Tibial artery (tissue), 4 donors: ENCODE results near the gene GLB1L3.

Experiments
- DNase-seq, 2 donors: peaks; one replicate each; pipeline ENCODE4 v3.0.0-alpha.2; 2019
- H3K27ac ChIP-seq, 2 donors: fragments of 200-600 bp; sonication (generic) in 1 of 2; 1 replicate in 1 of 2; 2 replicates in 1 of 2; pipeline ENCODE4 v1.5.1; 2018 to 2019; ENCODE audit warnings: mild to moderate bottlenecking in 1 of 2
- H3K27me3 ChIP-seq, 2 donors: fragments of 200-600 bp; sonication (generic) in 1 of 2; one replicate each; pipeline versions ENCODE4 v1.5.1 to v1.6.0; 2016 to 2019
- H3K36me3 ChIP-seq, 3 donors: fragments of 200-600 bp; sonication (generic) in 2 of 3; one replicate each; pipeline ENCODE4 v1.5.1; 2016 to 2019; ENCODE audit warnings: mild to moderate bottlenecking in 2 of 3
- H3K4me1 ChIP-seq, 4 donors: fragments of 200-600 bp; sonication (generic) in 2 of 4; 1 replicate in 3 of 4; 2 replicates in 1 of 4; pipeline ENCODE4 v1.5.1; 2016 to 2019
- H3K4me3 ChIP-seq, 2 donors: fragments of 200-600 bp; sonication (generic) in 1 of 2; 1 replicate in 1 of 2; 2 replicates in 1 of 2; pipeline ENCODE4 v1.5.1; 2018 to 2019; ENCODE audit warnings: mild to moderate bottlenecking in 2 of 2
- H3K9me3 ChIP-seq, 3 donors: fragments of 200-600 bp; sonication (generic) in 1 of 3; one replicate each; pipeline ENCODE4 v1.5.1; 2016 to 2019
- intact Hi-C: fragments of 100-400 bp; cut with DNase I; formaldehyde crosslinking; loops from one replicate; pipeline ENCODE4 v1.15.0; 2023; ENCODE audit warnings: low total_unique reads
- TF ChIP-seq, protein P1 (sequence below), 2 experiments: fragments of 200-600 bp in 1 of 2; fragments of 450-650 bp in 1 of 2; IDR thresholded peaks; one replicate each; pipeline ENCODE4 v1.5.1; 2017 to 2019; ENCODE audit warnings: antibody characterized with exemption in 2 of 2, mild to moderate bottlenecking in 1 of 2, moderate library complexity in 1 of 2

GLB1L3 gene

DNA sequence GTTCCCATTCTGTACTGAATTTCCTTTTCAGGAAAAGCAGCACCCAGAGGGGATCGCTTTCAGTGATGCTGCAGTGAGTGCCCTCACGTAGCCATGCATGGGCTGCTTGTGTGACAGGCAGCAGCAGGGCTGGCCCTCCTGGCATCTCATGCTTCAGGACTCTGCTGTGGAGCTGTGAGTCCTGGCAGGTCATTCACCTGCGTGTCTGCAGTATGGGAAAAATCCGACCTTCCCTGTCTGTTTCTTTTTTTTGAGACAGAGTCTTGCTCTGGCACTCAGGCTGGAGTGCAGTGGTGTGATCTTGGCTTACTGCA is 69.0 kb downstream of the GLB1L3 start:
- Histone ChIP-seq H3K4me3 (no peak overlapping the region), H3K27ac (no peak overlapping the region), H3K36me3 (no peaks in the 10 kb centered on the region), H3K4me1 (no peaks in the 10 kb centered on the region), H3K9me3 (no peaks in the 10 kb centered on the region), H3K27me3 (no peaks in the 10 kb centered on the region)
- DNase-seq, result no peak
- TF ChIP-seq, protein P1, sequence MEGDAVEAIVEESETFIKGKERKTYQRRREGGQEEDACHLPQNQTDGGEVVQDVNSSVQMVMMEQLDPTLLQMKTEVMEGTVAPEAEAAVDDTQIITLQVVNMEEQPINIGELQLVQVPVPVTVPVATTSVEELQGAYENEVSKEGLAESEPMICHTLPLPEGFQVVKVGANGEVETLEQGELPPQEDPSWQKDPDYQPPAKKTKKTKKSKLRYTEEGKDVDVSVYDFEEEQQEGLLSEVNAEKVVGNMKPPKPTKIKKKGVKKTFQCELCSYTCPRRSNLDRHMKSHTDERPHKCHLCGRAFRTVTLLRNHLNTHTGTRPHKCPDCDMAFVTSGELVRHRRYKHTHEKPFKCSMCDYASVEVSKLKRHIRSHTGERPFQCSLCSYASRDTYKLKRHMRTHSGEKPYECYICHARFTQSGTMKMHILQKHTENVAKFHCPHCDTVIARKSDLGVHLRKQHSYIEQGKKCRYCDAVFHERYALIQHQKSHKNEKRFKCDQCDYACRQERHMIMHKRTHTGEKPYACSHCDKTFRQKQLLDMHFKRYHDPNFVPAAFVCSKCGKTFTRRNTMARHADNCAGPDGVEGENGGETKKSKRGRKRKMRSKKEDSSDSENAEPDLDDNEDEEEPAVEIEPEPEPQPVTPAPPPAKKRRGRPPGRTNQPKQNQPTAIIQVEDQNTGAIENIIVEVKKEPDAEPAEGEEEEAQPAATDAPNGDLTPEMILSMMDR (IDR thresholded peaks at IDR 0.05), result no peak
- intact Hi-C loops, result no loop called here

DNA sequence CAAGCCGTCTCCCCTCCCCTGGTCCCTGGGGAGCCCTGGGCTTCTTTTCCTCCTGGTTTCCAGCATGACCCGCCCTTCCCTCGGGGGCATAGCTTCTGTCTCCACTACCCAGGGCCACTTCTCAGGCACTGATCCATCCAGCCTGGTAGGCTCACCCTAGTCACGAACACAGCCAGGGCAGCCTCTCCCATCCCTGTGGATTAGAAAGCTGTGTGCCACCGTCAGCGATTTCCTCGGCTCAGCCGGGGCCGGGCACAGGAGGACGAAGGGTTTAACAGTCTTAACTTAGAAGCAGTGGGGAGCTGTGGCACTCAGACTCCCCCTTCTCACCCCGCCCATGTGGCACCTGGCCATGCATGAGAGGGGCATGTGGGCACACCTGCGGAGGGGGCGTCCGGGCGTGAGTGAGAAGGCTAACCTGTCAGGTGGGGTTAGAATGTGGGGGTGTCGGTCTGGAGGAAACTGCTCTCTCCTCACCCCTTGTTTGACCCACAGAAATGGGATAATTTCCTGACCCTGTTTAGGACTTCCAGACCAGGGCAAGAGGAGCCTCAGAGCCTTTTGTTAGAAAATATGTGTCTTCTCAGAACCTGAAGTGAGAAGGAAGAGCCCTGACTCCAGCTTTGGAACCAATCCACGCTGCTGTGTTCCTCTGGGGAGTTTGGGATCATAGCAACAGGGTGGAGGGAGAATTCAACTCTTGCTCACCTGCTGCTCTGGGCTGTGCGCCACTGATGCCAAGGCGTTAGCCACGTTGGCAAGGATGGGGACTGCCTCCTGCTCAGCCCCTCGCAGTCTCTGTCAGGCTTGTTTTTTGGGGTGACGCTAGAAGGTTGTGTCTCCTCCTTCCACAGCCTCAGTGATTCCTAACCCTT is 70.2 kb downstream of the GLB1L3 start:
- H3K27ac ChIP-seq, result no peak overlapping the region
- no peak overlapping the region for H3K4me3 ChIP-seq
- TF ChIP-seq, protein P1 (IDR thresholded peaks at IDR 0.05), result no peak
- no peaks in the 10 kb centered on the region for H3K4me1 ChIP-seq
- no peaks in the 10 kb centered on the region for H3K36me3 ChIP-seq
- H3K9me3 ChIP-seq, result no peaks in the 10 kb centered on the region
- DNase-seq, result no peak
- intact Hi-C loops, result no loop called here
- no peaks in the 10 kb centered on the region for H3K27me3 ChIP-seq

DNA sequence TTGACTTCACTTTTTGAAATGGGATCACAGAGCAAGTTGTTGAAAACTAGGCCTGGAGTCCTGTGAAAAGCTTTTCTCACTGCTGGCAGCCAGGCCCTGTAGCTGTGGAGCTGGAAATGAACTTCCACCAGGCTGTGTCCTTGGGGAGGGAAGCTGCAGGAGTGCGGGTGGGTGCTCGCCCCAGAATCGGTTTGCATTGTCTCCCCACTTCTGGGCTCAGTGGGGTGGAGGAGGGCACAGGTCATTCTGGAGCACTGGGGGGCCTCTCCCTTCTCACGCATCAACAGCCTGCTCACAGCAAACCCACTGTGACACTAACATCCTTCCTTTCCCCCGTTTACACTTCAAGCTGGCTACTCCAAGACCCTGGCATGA is 70.8 kb downstream of the GLB1L3 start:
- no peaks in the 10 kb centered on the region for H3K4me1 ChIP-seq
- TF ChIP-seq, protein P1 (IDR thresholded peaks at IDR 0.05), result no peak
- H3K9me3 ChIP-seq, result no peaks in the 10 kb centered on the region
- H3K27me3 ChIP-seq, result no peaks in the 10 kb centered on the region
- H3K27ac ChIP-seq, result no peak overlapping the region
- H3K4me3 ChIP-seq, result no peak overlapping the region
- intact Hi-C loops, result no loop called here
- DNase-seq, result no peak
- no peaks in the 10 kb centered on the region for H3K36me3 ChIP-seq

DNA sequence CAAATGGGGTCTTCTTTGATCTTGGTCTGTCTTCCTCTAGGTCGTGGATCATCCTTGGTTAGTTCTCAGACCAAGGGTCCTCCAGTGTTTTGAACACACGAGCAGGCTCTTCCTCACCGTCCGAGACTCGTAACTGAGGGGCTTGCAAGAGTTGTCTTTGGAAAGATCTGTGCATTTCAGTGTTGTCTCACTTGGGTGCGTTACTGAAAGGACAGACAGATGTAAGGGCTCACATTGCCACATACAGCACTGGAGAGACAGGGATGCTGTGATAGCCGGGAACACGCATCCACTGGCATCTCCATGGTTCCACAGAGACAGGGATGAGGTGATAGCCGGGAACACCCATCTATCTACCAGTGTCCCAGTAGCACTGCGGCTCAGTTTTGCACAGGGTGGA is 71.3 kb downstream of the GLB1L3 start:
- Histone ChIP-seq H3K4me3 (no peak overlapping the region), H3K36me3 (no peaks in the 10 kb centered on the region), H3K9me3 (no peaks in the 10 kb centered on the region), H3K27me3 (no peaks in the 10 kb centered on the region), H3K27ac (no peak overlapping the region), H3K4me1 (no peaks in the 10 kb centered on the region)
- DNase-seq, result no peak
- TF ChIP-seq, protein P1 (IDR thresholded peaks at IDR 0.05), result no peak
- intact Hi-C loops, result no loop called here

DNA sequence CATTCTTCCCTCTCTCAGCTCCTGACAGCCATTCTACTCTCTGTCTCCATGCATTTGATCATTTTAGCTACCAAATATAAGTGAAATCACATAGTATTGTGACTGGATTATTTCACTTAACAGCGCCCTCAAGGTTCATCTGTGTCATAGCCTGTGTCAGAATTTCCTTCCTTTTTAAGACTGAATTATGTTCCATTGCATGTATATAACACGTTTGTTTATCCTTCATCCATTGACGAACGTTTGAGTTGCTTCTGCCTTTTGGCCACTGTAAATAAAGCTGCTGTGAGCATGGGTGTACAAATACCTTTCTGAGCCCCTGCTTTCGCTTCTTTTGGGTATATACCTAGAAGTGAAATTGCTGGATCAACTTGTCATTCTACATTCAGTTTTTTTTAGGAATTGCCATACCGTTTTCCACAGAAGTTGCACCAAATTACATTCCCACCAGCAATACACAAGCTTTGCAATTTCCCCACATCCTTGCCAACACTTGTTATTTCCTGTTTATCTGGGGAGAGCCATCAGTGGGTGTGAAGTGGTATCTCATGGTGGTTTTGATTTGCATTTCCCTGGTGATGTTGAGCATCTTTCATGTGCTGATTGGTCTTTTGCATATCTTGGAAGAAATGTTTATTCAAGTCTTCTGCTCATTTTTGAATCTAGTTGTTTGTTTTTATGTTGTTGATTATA is 73.1 kb downstream of the GLB1L3 start:
- Histone ChIP-seq H3K4me1 (no peaks in the 10 kb centered on the region), H3K27ac (no peak overlapping the region), H3K27me3 (no peaks in the 10 kb centered on the region), H3K4me3 (no peak overlapping the region), H3K9me3 (peaks cover 0 to 5% (median 0%) of the 10 kb centered on the region in 3 donors), H3K36me3 (no peaks in the 10 kb centered on the region)
- intact Hi-C loops, result no loop called here
- TF ChIP-seq, protein P1 (IDR thresholded peaks at IDR 0.05), result no peak
- no peak for DNase-seq
